GM21515 (cell line): ENCODE data around the gene RASGRP4.

Source experiments
- ATAC-seq: cut with Tn5 transposase; IDR thresholded peaks from one replicate; pipeline ENCODE4 v1.9.1; 2021; ENCODE audit not compliant: unreplicated experiment

RASGRP4 gene

DNA sequence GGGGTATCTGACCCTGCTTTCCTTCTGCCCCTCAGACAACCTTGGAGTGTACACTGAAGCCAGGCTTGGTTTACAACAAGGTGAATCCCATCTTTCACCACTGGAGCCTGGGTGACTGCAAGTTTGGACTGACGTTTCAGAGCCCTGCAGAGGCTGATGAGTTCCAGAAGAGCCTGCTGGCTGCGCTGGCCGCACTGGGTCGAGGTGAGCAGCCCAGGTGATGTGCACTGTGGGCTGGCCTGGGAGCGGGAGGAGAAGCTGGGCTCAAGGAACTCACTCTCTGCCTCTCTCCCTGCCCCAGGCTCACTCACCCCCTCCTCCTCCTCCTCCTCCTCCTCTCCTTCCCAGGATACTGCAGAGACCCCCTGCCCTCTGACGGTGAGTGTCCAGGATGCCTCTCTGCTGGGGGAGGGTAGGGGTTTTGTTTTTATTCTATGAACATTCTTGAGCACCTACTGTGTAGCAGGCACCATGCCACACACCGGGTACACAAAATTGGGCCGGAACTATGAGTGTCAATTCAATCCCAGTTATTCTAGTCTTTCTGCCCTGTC lies 34.0 kb downstream of the RASGRP4 start:
- no peak for ATAC-seq

- no peak for ATAC-seq
Observed at GRCh38 chr19:38389957-38390924, 35.8 kb downstream of the RASGRP4 start.

DNA sequence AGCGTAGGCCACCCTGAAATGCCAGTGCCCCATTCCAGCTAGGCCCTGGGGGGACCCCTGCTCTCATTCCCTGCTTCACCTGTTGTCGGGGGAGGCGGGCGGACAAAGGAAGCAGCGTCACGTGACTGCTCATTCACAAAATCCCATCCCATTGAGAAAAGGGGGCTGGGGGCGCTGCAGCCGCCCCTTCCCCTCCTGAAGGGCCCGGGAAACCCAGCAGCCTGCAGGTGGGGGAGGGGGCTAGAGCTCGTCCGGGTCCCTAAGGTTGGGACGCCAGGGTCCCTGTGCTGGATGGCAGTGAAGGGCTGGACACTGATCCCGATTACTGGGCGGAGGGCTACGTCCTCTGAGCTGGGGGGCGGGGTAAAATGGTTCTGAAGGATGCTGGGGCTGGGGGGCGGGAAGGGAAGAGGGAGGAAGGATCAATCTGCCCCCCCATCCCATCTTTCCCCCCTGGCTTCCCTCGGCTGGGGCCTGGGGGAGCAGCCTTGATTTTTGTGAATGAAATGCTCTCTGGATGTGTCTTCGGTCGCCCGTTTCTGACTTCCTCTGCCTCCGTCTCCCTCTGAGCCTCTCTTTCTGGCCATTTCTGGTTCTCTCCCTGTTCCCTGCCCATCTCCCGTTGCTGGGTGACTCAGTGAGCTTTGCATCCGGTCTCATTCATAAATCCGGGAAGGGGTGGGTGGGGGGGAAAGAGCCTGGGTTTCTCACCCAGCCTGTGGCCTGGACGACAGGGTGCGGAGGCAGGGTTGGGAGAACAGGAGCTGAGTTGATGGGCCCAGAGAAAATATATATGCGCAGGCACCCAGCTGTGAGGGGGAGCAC lies 36.7 kb downstream of the RASGRP4 start:
- no peak for ATAC-seq

DNA sequence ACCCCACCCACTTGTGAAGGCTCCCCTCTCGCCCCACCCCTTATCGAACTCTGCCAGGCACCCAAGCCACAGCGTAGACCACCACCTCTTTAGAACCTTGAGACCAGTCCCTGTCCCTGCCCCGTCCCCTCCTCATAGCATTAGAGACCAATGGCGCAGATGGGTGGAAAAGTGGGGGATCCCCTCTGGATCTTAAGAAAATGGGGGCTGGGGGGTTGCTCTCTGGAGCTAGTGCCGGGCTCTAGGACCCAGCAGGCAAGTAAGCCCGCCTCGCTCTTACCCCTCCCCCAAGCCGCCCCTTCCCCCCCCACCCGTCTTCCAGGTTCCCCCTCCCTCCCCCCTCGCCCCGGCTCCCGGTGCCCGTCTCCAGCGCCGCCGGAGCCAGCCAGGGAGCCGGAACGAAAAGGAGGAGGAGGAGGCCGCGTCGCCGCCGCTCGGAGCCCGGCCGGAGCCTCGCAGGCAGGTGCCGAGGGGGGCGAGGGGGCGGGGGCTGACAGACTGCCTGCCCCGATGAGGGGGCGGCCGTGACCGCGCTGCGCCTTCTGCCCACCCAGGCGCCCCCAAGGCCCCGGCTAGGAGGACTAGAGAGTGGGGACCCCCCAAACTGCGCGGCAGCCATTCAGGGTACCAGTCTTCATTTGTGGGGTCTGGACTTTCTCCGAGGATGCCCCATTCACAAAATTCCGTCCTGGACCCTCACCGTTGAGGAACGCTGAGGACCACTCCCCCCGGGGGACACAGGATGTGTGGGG lies 37.5 kb downstream of the RASGRP4 start, which contains the start of gene SPRED3:
TSS of gene SPRED3 (plus strand) at position 349 of the 752 bp plus-strand sequence. CDS start 1,606 bp downstream, outside the sequence.
- no peak for ATAC-seq

GRCh38 chr19:38387550-38388348 lies 38.3 kb downstream of the RASGRP4 start, which contains the start of gene GGN:
Gene GGN (minus strand): TSS chr19:38388034. CDS start chr19:38387261, 773 bp downstream.
- ATAC-seq = no peak

GRCh38 chr19:38386971-38387549 lies 39.0 kb downstream of the RASGRP4 start:
- no peak for ATAC-seq

DNA sequence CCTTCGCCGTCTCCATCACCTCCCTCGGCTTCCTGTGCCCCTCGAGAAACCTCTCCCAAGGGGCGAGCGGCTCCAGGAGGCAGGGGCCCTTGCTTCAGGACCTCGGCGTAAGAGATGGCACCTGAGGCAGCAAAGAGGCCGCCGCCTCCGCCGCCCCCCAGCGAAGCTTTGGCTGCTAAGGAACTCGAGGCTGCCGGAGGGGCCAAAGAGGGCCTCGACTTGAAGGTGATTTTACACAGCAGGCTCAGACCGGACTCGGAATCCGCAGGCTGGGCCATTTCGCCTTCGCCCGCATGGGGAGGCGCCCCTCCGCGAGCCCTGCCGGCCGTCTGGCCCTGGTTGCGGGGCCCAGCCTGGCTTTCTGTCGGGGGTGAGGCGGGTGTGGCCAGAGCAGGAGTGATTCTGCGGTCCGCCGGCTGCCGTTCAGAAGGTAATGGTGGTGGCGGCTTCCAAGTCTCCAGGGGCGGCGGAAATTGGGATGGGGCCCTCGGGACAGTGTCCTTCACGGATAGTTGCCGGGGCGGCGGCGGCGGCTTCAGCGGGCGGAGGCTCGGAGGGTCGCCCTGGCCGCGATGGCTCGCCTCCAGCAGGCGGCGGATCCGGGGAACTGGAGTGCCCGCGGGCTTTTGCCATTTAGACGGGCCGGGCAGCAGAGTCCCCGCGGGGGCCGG lies 39.6 kb downstream of the RASGRP4 start:
- ATAC-seq = no peak

- ATAC-seq = no peak
Observed at GRCh38 chr19:38385804-38386257, 40.2 kb downstream of the RASGRP4 start.

GRCh38 chr19:38385057-38385803 lies 40.8 kb downstream of the RASGRP4 start:
- no peak for ATAC-seq

GRCh38 chr19:38384209-38385027 lies 41.6 kb downstream of the RASGRP4 start:
- no peak for ATAC-seq

DNA sequence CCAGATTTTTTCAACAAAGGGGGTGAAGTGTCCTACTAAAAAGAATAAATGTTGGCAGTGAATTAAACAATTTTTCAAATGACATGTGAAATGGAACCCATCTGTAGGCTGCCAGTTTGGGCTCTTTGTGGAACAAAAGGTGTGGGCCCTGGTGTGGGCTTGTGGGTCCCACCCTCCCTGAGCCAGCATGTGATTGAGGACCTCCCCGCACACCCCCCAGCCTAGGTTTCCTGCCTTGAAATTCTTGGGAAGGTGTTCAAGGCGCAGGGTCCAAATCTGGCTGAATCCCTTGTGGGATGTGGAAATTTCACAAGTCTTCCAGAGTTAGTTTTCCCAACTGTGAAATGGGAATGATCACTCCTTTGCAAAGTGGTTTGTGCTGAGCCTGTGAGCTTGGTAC lies 42.3 kb downstream of the RASGRP4 start:
- no peak for ATAC-seq

GRCh38 chr19:38383184-38383583 lies 42.8 kb downstream of the RASGRP4 start:
- no peak for ATAC-seq

- ATAC-seq = no peak
Observed at GRCh38 chr19:38381138-38381537, 44.9 kb downstream of the RASGRP4 start.

- ATAC-seq = no peak
Observed at GRCh38 chr19:38378866-38379265, 47.2 kb downstream of the RASGRP4 start.

DNA sequence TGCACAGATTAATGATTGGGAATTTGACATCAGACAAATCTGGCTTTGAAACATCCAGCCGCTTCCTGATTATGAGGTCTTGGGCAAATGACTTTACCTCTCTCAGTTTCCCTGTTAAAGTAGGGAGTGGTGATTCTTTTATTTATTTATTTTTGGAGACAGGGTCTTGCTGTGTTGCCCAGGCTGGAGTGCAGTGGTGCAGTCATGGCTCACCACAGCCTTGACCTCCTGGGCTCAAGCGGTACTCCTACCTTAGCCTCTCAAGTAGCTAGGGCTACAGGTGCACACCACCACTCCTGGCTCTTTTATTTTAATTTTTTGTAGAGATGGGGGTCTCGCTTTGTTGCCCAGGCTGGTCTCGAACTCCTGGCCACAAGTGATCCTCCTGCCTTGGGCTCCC lies 49.0 kb downstream of the RASGRP4 start:
- no peak for ATAC-seq

DNA sequence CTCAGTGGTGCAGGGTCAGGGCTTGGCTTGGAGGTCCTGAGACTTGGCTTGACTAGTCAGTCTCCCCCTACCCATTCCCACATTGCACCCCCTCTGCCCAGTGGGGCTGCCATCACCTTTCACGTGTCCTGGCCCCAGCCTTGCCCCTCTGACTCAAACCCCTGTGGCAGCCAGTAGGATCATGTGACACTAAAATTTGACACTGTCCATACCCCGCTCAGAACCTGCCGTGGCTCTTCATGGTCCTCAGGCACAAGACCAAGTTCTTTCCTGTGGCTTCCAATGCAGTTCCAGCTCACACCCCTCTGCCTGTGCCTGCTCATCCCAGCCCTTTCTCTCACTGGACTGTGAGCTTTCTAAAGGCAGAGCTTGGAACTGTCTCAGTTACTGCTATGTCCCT lies 49.4 kb downstream of the RASGRP4 start:
- ATAC-seq = no peak

DNA sequence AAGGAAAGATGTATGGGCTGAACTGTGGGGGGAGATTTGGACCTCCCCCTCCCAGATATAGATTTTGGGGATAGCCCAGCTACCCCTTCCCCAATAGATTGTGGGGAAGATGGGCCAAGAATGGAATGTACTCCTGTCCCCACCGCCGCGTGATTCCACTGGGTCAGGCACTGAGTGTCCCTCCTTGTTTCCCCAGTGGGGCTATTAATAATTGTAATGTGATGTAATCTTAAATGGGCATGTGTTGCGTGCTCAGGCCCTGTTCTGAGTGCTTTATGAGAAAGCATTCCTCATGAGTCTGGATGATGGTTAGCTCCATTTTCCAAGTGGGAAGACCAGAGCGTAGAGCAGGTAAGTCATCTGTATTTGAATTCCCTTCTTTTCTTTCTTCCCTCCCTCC lies 50.3 kb downstream of the RASGRP4 start:
- ATAC-seq = no peak
